Placental pericyte (primary cell): ENCODE data around the gene VPS26A. TPM values are rescaled to one million over a fixed set of nuclear protein-coding genes. Genes with fewer than 3 reads are reported as not detected.

Experiments used
- small RNA-seq: library from RNA; depleted of rRNA; stranded (forward); fragments of <200 nt; gene quantifications from one replicate; pipeline ENCODE3, GENCODE V24; 2012; ENCODE audit warnings: low replicate concordance
- total RNA-seq: library from RNA; depleted of rRNA; stranded (reverse); fragments of >200 nt; gene quantifications from 2 replicates; pipeline ENCODE4 v1.2.3, GENCODE V29; 2012

Gene VPS26A
- 22.9 and 53.8 TPM in 2 replicates for total RNA-seq

GRCh38 chr10:69123747-69124562 lies at the start of gene VPS26A:
Gene VPS26A, plus strand, starts transcription at chr10:69124178. Its CDS starts 100 bp downstream, at chr10:69124278.

DNA sequence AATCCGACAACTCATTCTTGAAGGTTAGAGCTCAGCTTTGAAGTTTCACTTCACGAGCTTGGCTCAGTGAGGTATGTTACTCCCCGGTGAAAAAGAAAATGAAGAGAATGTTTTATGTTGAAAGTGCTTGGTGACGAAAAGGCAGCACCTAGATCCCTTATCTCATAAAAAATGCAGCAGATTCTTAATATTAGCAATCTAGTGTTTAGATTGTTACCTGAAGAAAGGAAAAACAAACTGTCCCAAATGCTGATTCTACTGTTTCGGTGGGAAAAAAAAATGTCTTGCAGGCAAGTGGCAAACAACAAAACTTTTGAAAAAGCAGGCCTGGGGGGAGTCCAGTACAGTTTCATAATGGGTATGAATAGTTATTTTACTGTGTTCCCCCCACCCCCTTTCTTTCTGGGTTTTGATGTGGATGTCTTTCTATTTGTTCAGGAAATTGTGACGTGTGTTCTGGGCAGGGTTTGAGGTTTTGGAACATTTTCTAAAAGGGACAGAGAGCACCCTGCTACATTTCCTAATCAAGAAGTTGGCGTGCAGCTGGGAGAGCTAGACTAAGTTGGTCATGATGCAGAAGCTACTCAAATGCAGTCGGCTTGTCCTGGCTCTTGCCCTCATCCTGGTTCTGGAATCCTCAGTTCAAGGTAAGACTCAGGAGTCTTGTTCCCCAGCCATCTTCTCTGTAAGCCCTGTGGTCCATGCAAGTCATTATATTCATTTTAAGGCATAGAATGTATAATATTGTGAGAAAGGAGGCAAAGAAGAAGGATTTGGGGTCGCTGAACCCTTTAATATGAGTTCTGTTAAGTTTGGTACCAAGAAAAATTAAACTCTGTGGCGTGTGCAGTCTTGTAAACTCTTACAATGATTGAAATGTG lies 36.1 kb upstream of the VPS26A start, which contains the start of gene SRGN:
Gene SRGN, plus strand, starts transcription at position 514 of the 881 bp plus-strand sequence. Its CDS starts 55 bp downstream, at position 569.

GRCh38 chr10:69179743-69180524 lies 56.0 kb downstream of the VPS26A start, which contains the start of gene SUPV3L1:
Gene SUPV3L1, plus strand, starts transcription at chr10:69180234. Its CDS starts 58 bp downstream, at chr10:69180292.

DNA sequence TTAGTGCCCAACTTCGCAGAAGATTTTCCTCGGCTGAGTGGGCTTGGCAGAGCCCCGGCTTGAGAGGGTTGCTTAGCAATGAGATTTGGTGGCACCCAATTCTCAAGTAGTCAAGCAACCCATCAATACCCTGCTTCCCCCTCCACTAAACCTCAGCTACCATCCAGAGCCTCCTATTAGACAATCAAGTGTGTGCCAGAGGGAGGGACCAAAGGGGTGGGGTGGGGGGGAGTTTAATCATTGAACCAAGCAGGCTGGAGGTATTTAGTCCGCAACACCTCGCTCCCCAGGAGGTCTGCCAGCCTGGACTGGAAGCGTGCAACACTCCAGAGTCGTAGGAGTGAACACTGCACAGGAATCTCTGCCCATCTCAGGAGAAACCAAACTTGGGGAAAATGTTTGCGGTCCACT lies 96.1 kb downstream of the VPS26A start, which contains the start of gene HKDC1:
Gene HKDC1, plus strand, starts transcription at position 292 of the 411 bp plus-strand sequence. Its CDS starts 104 bp downstream, at position 396.

Small RNA genes within 50 kb of the gene (small RNA-seq; reads per million reads assigned to genes)
- gene RF00017, result not detected

Other genes starting within 250 kb of the VPS26A start
- 37.2 and 37.9 TPM in 2 replicates for gene DDX50, start 222.9 kb upstream of the VPS26A start, total RNA-seq
- 75.5 and 118 TPM in 2 replicates for gene DDX21, start 168.0 kb upstream of the VPS26A start, total RNA-seq
- gene KIFBP, start 135.4 kb upstream of the VPS26A start, total RNA-seq, result 34.6 and 68.1 TPM in 2 replicates
- gene SRGN, start 36.1 kb upstream of the VPS26A start, total RNA-seq, result 8.3 and 29.1 TPM in 2 replicates
- 27.6 and 63.2 TPM in 2 replicates for gene SUPV3L1, start 56.1 kb downstream of the VPS26A start, total RNA-seq
- 0.14 and 2.6 TPM in 2 replicates for gene HKDC1, start 96.2 kb downstream of the VPS26A start, total RNA-seq
- gene HK1, start 154.3 kb downstream of the VPS26A start, total RNA-seq, result 164 and 211 TPM in 2 replicates